HepG2 (cell line): ENCODE results near the gene FAM170B. TPM values are rescaled to one million over a fixed set of nuclear protein-coding genes. Genes with fewer than 3 reads are reported as not detected.

Experiments used
- ATAC-seq: fragments of 200-7000 bp; cut with Tn5 transposase; 3 replicates; pipeline ENCODE4 v1.9.1; 2020; ENCODE audit warnings: mild to moderate bottlenecking, moderate library complexity
- BruUV-seq: library from RNA; stranded (reverse); fragments of 400-500 nt; replicated peaks from 2 replicates; lab custom pipeline; 2021; lab: Mats Ljungman, UMichigan
- CTCF ChIA-PET: fragments of 300-600 bp; formaldehyde crosslinking; extraction: SDS; loops from one replicate; lab custom pipeline; 2021; ENCODE audit warnings: low total read pairs, inconsistent platforms, low intra/inter-chr PET ratio; lab: Yijun Ruan, JAX
- POLR2A ChIA-PET: fragments of 350-600 bp; sonication (Branson Sonifier 250); formaldehyde crosslinking; loops from one replicate; lab custom pipeline; 2020; ENCODE audit warnings: antibody characterized with exemption, inconsistent platforms; lab: Yijun Ruan, JAX
- DNase-seq: peaks from one replicate; pipeline ENCODE4 v3.0.0-alpha.2; 2015; ENCODE audit warnings: low spot score
- FAIRE-seq: peaks from 3 replicates; lab custom pipeline; 2011; peaks lifted over from hg19 to GRCh38; lab: Jason Lieb, UNC
- H2AFZ ChIP-seq: one replicate; pipeline ENCODE4 v1.6.1; 2011; ENCODE audit warnings: low read length, inconsistent platforms
- H3K27ac ChIP-seq: fragments of 300-600 bp; 3 replicates; pipeline ENCODE4 v1.8.0; 2011; ENCODE audit warnings: mixed run types, mild to moderate bottlenecking, mixed read lengths, low read length, inconsistent platforms; ENCODE audit not compliant: insufficient read depth; ENCODE audit errors: extremely low read length
- H3K27me3 ChIP-seq, 2 experiments: fragments of 200-600 bp in 1 of 2; 2 replicates in 1 of 2; 3 replicates in 1 of 2; pipeline versions ENCODE4 v1.6.0 to v1.8.0; 2011; ENCODE audit warnings: low read length in 2 of 2, mild to moderate bottlenecking in 2 of 2, moderate library complexity in 2 of 2, inconsistent platforms in 1 of 2; ENCODE audit not compliant: insufficient read depth in 2 of 2, control insufficient read depth in 1 of 2
- H3K36me3 ChIP-seq, 2 experiments: fragments of 200-600 bp in 1 of 2; replicated peaks in 1 of 2; 2 replicates in 1 of 2; 3 replicates in 1 of 2; pipeline versions ENCODE4 v1.5.1 to v1.8.0; 2011; ENCODE audit warnings: low read length in 2 of 2, inconsistent platforms in 1 of 2; ENCODE audit not compliant: insufficient read depth in 2 of 2, control insufficient read depth in 1 of 2
- H3K4me1 ChIP-seq: 2 replicates; pipeline ENCODE4 v1.5.1; 2012; ENCODE audit warnings: low read length, inconsistent platforms; ENCODE audit not compliant: insufficient read depth
- H3K4me2 ChIP-seq: 2 replicates; pipeline ENCODE4 v1.6.0; 2011; ENCODE audit warnings: low read depth, low read length, inconsistent platforms
- H3K4me3 ChIP-seq, 3 experiments: fragments of 200-600 bp in 1 of 3; sonication (generic), shearing (Covaris generic) in 1 of 3; replicated peaks in 1 of 3; 2 replicates each; pipeline ENCODE4 v1.5.1; 2011 to 2016; ENCODE audit warnings: low read length in 3 of 3, inconsistent platforms in 2 of 3, low read depth in 2 of 3, mild to moderate bottlenecking in 2 of 3, control low read depth in 1 of 3, mixed read lengths in 1 of 3; ENCODE audit not compliant: insufficient read depth in 1 of 3
- H3K79me2 ChIP-seq: one replicate; pipeline ENCODE4 v1.6.1; 2011; ENCODE audit warnings: low read length, inconsistent platforms; ENCODE audit not compliant: insufficient read depth
- H3K9ac ChIP-seq: 2 replicates; pipeline ENCODE4 v1.6.0; 2011; ENCODE audit warnings: mild to moderate bottlenecking, low read depth, low read length, inconsistent platforms; ENCODE audit not compliant: insufficient read depth
- H3K9me3 ChIP-seq: 2 replicates; pipeline ENCODE4 v1.5.1; 2012; ENCODE audit warnings: mild to moderate bottlenecking, low read length
- H4K20me1 ChIP-seq: 2 replicates; pipeline ENCODE4 v1.6.0; 2011; ENCODE audit warnings: inconsistent platforms, mild to moderate bottlenecking, low read length, moderate library complexity; ENCODE audit not compliant: insufficient read depth
- EEA1 ChIP-seq: sonication (generic); formaldehyde crosslinking; IDR thresholded peaks from 2 replicates; pipeline ENCODE4 v1.5.1; 2020; ENCODE audit warnings: mild to moderate bottlenecking, missing genetic modification reagents, borderline replicate concordance
- HCFC1 ChIP-seq: fragments of 150-350 bp; IDR thresholded peaks from 2 replicates; pipeline ENCODE4 v1.6.1; 2014; ENCODE audit warnings: low read depth, low read length
- LBX2 ChIP-seq: sonication (generic); formaldehyde crosslinking; IDR thresholded peaks from 2 replicates; pipeline ENCODE4 v1.5.0; 2020; ENCODE audit warnings: missing genetic modification reagents, mild to moderate bottlenecking, borderline replicate concordance
- NAIF1 ChIP-seq: sonication (generic); formaldehyde crosslinking; IDR thresholded peaks from 2 replicates; pipeline ENCODE4 v1.5.0; 2020; ENCODE audit warnings: mild to moderate bottlenecking, missing genetic modification reagents, borderline replicate concordance
- NFKBIZ ChIP-seq: IDR thresholded peaks from 2 replicates; pipeline ENCODE4 v1.6.1; 2018; ENCODE audit warnings: missing genetic modification reagents, missing compliant biosample characterization
- NFYC ChIP-seq: IDR thresholded peaks from 2 replicates; pipeline ENCODE4 v1.6.1; 2016; ENCODE audit warnings: missing genetic modification reagents, missing compliant biosample characterization
- SMARCE1 ChIP-seq: fragments of 450-650 bp; IDR thresholded peaks from 2 replicates; pipeline ENCODE4 v1.6.1; 2017; ENCODE audit warnings: borderline replicate concordance
- TEAD2 ChIP-seq: sonication (generic); formaldehyde crosslinking; IDR thresholded peaks from 2 replicates; pipeline ENCODE4 v1.9.0; 2021; ENCODE audit warnings: missing genetic modification reagents
- TFDP1 ChIP-seq: IDR thresholded peaks from 2 replicates; pipeline ENCODE4 v1.6.1; 2016; ENCODE audit warnings: missing compliant biosample characterization, missing genetic modification reagents, borderline replicate concordance
- ZNF234 ChIP-seq: sonication (generic); formaldehyde crosslinking; conservative IDR thresholded peaks from 2 replicates; pipeline ENCODE4 v1.5.1; 2020; ENCODE audit warnings: mild to moderate bottlenecking, missing genetic modification reagents
- ZNF329 ChIP-seq: sonication (generic); formaldehyde crosslinking; IDR thresholded peaks from 2 replicates; pipeline ENCODE4 v1.9.0; 2021; ENCODE audit warnings: low read depth, mild to moderate bottlenecking, missing genetic modification reagents
- ZNF441 ChIP-seq: sonication (generic); formaldehyde crosslinking; IDR thresholded peaks from 2 replicates; pipeline ENCODE4 v1.7.0; 2021; ENCODE audit warnings: missing genetic modification reagents, borderline replicate concordance
- ZNF468 ChIP-seq: sonication (generic); formaldehyde crosslinking; IDR thresholded peaks from 2 replicates; pipeline ENCODE4 v1.8.0; 2022; ENCODE audit warnings: mild to moderate bottlenecking, moderate library complexity, missing genetic modification reagents
- ZNF546 ChIP-seq: sonication (generic); formaldehyde crosslinking; conservative IDR thresholded peaks from 2 replicates; pipeline ENCODE4 v1.8.1; 2023; ENCODE audit warnings: mild to moderate bottlenecking, missing genetic modification reagents
- ZNF839 ChIP-seq: sonication (generic); formaldehyde crosslinking; IDR thresholded peaks from 2 replicates; pipeline ENCODE4 v1.4.0; 2020; ENCODE audit warnings: missing genetic modification reagents, mild to moderate bottlenecking, borderline replicate concordance
- WGBS: methylation state at CpG from one replicate; pipeline ENCODE4 v1.1.6; 2017; ENCODE audit warnings: low lambda C conversion rate; 5-methylcytosine and 5-hydroxymethylcytosine counted together
- in situ Hi-C: cut with HindIII; loops from 2 replicates; pipeline ENCODE4 v1.10.0; 2017; ENCODE audit warnings: low pct_unique_long_range_greater_than_20kb; ENCODE audit not compliant: extremely low pct_ligation_motif_present
- intact Hi-C: fragments of 100-400 bp; cut with micrococcal nuclease; formaldehyde crosslinking; loops from one replicate; pipeline ENCODE4 v1.10.0; 2022; ENCODE audit not compliant: unreplicated experiment
- polyA plus RNA-seq, 8 experiments: library from polyadenylated mRNA; depleted of rRNA in 3 of 8; stranded (reverse) in 7 of 8; unstranded in 1 of 8; fragments of >200 nt; fragmentation: Illumina TruSeq in 4 of 8; extraction: Trizol in 4 of 8; gene quantifications; 2 replicates each; pipeline versions ENCODE4 v1.2.1 to v1.2.3, GENCODE V29; 2011 to 2016; ENCODE audit warnings: low read depth in 4 of 8, missing spikeins in 1 of 8, mixed read lengths in 1 of 8; ENCODE audit not compliant: insufficient read depth in 1 of 8
- total RNA-seq, 5 experiments: library from RNA; depleted of rRNA; stranded (reverse); fragments of >200 nt; fragmentation: Illumina TruSeq; extraction: Trizol; gene quantifications; 2 replicates each; pipeline ENCODE4 v1.2.3, GENCODE V29; 2016; ENCODE audit warnings: low read depth in 1 of 5

FAM170B gene
- total and polyA plus RNA-seq, 2 of the 13 experiments (the other 11 are each of a cell fraction or from before 2014, with no cell fraction given), result not detected

GRCh38 chr10:49180444-49180860 lies 46.6 kb upstream of the FAM170B start:
- in situ Hi-C loops, result no loop called here
- H2AFZ ChIP-seq, result no peak overlapping the region
- no peaks in the 10 kb centered on the region for H3K9me3 ChIP-seq
- CTCF ChIA-PET, result no interaction called here
- H3K36me3 ChIP-seq, result no peaks in the 10 kb centered on the region
- ATAC-seq (no peak), DNase-seq (no peak), FAIRE-seq (no peak)
- H3K4me2 ChIP-seq, result no peak overlapping the region
- POLR2A ChIA-PET, result no interaction called here
- intact Hi-C loops, result no loop called here
- H3K27me3 ChIP-seq, result peaks cover 0 to 10% of the 10 kb centered on the region in 2 experiments; a peak in 2 of 5 replicates
- no peak overlapping the region for H3K4me3 ChIP-seq
- no peaks in the 10 kb centered on the region for H4K20me1 ChIP-seq
- no peaks in the 10 kb centered on the region for H3K4me1 ChIP-seq
- H3K27ac ChIP-seq, result no peak overlapping the region
- no peak overlapping the region for H3K9ac ChIP-seq
- TF ChIP-seq NAIF1 (CRISPR knock-in tag), result no peak
- TF ChIP-seq ZNF234 (CRISPR knock-in tag), result no peak
- no peak for TF ChIP-seq ZNF441
- no peak for TF ChIP-seq SMARCE1
- no peak for TF ChIP-seq NFYC (CRISPR knock-in tag)
- TF ChIP-seq ZNF546 (CRISPR knock-in tag), result no peak
- no peaks in the 10 kb centered on the region for H3K79me2 ChIP-seq
- 0% methylated on average over 3 of the region's 3 CpGs for WGBS
- no TSS peak for BruUV-seq

DNA sequence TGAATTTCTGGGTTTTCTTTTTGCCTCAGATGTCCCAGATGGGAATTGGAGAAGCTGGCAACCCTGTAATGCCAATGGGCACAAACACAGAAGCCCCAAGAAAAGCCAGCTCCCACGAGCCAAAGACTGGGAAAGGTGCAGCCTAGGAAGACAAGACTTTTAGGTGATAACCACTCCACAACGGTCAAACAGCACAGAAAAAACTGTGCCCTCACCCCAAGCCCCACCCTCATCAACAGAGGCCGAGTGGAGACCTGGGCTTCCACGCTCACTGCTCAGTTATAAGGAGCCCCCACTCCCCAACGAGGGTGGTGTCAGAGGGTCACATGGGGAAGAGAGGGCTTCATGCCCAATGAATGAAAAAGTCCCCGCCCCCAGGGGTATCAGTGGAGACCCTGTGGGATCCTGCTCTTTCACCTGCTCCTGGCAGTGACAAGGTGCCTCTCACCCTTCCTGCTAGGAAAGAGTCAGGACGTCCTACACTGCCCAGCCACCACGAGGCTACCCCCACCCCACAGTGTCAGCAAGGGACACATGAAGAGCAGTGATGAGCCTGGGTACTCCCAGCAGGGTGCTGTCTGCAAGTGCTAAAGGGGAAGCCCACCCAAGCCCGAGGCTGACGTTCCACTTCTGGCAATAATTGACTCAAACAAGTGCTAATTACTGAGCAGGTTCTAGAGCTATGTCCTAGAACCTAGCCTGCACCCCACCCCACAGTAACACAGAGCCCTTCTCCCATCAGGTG lies 46.0 kb upstream of the FAM170B start:
- no peaks in the 10 kb centered on the region for H4K20me1 ChIP-seq
- no TSS peak for BruUV-seq
- no peak for ATAC-seq
- CTCF ChIA-PET, result no interaction called here
- in situ Hi-C loops (no loop called here), intact Hi-C loops (no loop called here)
- H3K4me3 ChIP-seq, result no peak overlapping the region
- no peak for DNase-seq
- 13% methylated on average over 6 of the region's 10 CpGs for WGBS
- no peaks in the 10 kb centered on the region for H3K36me3 ChIP-seq
- H3K9ac ChIP-seq, result no peak overlapping the region
- TF ChIP-seq ZNF468 (CRISPR knock-in tag) (no peak), EEA1 (CRISPR knock-in tag) (no peak), LBX2 (no peak), TFDP1 (CRISPR knock-in tag) (no peak), NFKBIZ (no peak), HCFC1 (no peak), ZNF839 (CRISPR knock-in tag) (no peak), TEAD2 (CRISPR knock-in tag) (no peak), ZNF329 (CRISPR knock-in tag) (no peak)
- FAIRE-seq, result no peak
- no peaks in the 10 kb centered on the region for H3K79me2 ChIP-seq
- POLR2A ChIA-PET, result no interaction called here
- H3K27ac ChIP-seq, result no peak overlapping the region
- H3K4me1 ChIP-seq, result no peaks in the 10 kb centered on the region
- H3K9me3 ChIP-seq, result no peaks in the 10 kb centered on the region
- H2AFZ ChIP-seq, result no peak overlapping the region
- H3K4me2 ChIP-seq, result no peak overlapping the region
- peaks cover 0 to 7% of the 10 kb centered on the region in 2 experiments; a peak in 2 of 5 replicates for H3K27me3 ChIP-seq
